Body of pancreas (tissue), 4 donors: Measurements from ENCODE around the gene SYT6.

Experiments used
- POLR2A ChIP-seq, 3 donors: fragments of 450-650 bp; IDR thresholded peaks; one replicate each; pipeline ENCODE4 v1.6.1; 2016; ENCODE audit warnings: antibody characterized with exemption in 3 of 3, mild to moderate bottlenecking in 2 of 3
- TF ChIP-seq, protein P1 (sequence below), 7 experiments: fragments of 450-650 bp in 4 of 7; fragments of 200-600 bp in 3 of 7; sonication (generic) in 3 of 7; IDR thresholded peaks; one replicate each; pipeline ENCODE4 v1.5.1; 2016 to 2019; ENCODE audit warnings: antibody characterized with exemption in 7 of 7

DNA sequence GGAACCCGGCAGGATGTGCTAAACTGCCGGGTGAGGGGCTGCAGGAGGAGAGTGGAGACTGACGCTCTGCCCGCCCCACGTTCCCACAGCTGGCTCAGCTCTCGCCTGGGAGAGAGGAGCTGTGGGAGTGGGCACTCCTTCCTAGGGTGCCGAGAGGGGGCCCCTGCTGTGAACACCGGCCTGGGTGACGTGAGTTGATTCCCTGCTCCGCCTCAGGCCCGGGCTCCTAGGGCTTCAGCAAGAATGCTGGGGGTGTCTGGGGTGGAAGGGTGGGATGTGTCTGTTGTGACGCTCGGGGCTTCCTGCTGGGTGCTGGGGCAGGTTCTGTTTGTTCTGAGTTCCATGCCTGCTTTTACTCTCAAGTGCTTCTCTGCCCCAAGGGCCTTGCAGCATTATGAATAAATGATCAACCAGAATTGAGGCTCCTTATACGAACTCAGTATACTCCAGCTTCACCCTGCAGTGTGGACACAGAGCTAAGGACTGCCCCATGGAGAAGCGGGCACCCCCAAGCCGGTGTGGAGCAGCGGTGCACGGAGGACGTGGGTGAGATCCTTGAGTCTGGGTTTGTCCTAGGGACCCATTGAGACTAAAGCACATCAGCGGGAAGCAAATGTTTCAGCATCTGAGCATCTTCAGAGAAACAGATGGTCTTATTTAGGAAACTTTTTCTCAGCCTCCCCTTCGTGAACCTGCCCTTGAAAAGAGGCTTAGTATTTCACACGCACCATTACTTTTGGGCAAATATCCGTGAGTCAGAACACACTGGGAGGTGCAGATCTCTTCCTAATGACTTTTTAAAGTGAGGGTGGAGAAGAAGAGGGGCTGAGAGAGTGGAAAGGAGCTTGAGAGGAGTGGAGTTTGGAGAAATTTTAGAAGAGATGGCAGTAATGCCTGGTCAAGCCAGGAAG is 41.7 kb downstream of the SYT6 start:
- TF ChIP-seq, protein P1, sequence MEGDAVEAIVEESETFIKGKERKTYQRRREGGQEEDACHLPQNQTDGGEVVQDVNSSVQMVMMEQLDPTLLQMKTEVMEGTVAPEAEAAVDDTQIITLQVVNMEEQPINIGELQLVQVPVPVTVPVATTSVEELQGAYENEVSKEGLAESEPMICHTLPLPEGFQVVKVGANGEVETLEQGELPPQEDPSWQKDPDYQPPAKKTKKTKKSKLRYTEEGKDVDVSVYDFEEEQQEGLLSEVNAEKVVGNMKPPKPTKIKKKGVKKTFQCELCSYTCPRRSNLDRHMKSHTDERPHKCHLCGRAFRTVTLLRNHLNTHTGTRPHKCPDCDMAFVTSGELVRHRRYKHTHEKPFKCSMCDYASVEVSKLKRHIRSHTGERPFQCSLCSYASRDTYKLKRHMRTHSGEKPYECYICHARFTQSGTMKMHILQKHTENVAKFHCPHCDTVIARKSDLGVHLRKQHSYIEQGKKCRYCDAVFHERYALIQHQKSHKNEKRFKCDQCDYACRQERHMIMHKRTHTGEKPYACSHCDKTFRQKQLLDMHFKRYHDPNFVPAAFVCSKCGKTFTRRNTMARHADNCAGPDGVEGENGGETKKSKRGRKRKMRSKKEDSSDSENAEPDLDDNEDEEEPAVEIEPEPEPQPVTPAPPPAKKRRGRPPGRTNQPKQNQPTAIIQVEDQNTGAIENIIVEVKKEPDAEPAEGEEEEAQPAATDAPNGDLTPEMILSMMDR (IDR thresholded peaks at IDR 0.05): no peak
- no peak for TF ChIP-seq POLR2A (IDR thresholded peaks at IDR 0.05)
